IMR-90 (cell line): ENCODE measurements around the gene MMD2.

Experiments
- CEBPB ChIP-seq: IDR thresholded peaks from 2 replicates; pipeline ENCODE4 v1.6.1; 2012; ENCODE audit warnings: low read depth, low read length, improper control_type of control experiment
- CTCF ChIP-seq: conservative IDR thresholded peaks from 2 replicates; pipeline ENCODE4 v1.5.1; 2012; ENCODE audit warnings: mild to moderate bottlenecking, low read depth, low read length, improper control_type of control experiment
- POLR2A ChIP-seq: IDR thresholded peaks from 2 replicates; pipeline ENCODE4 v1.6.1; 2012; ENCODE audit warnings: mild to moderate bottlenecking, low read depth, low read length

GRCh38 chr7:4873071-4873944 lies 85.7 kb downstream of the MMD2 start:
- TF ChIP-seq CTCF (no peak), POLR2A (no peak), CEBPB (no peak)
